ENCODE results near the gene KRT31.
"Not testable (repeated sequence)": the region's sequence is repeated elsewhere in the genome, so short reads cannot be mapped to it uniquely, and the experiment has no call there.

KRT31 gene

GRCh38 chr17:41439375-41439774 lies 42.0 kb upstream of the KRT31 start:
- no peak for TF ChIP-seq CTCF (IDR thresholded peaks at IDR 0.05; ENCODE audit: borderline replicate concordance, control extremely low read depth, extremely low read depth, insufficient read depth, missing control alignments)
- in situ Hi-C loops (cut with MboI; ENCODE audit: low sequenced_read_pairs, unreplicated experiment) = no loop called here
- DNase-seq (ENCODE audit: low spot score) = no peak

- in situ Hi-C loops (cut with MboI; ENCODE audit: low sequenced_read_pairs, unreplicated experiment) = no loop called here
- no peak for DNase-seq (ENCODE audit: low spot score)
- TF ChIP-seq CTCF (IDR thresholded peaks at IDR 0.05; ENCODE audit: borderline replicate concordance, control extremely low read depth, extremely low read depth, insufficient read depth, missing control alignments) = no peak
Measured at GRCh38 chr17:41437769-41438168, 40.4 kb upstream of the KRT31 start.

GRCh38 chr17:41437254-41437653 lies 39.8 kb upstream of the KRT31 start:
- no peak for DNase-seq (ENCODE audit: low spot score)
- no peak for TF ChIP-seq CTCF (IDR thresholded peaks at IDR 0.05; ENCODE audit: borderline replicate concordance, control extremely low read depth, extremely low read depth, insufficient read depth, missing control alignments)
- in situ Hi-C loops (cut with MboI; ENCODE audit: low sequenced_read_pairs, unreplicated experiment) = no loop called here

- no peak for DNase-seq (ENCODE audit: low spot score)
- in situ Hi-C loops (cut with MboI; ENCODE audit: low sequenced_read_pairs, unreplicated experiment) = no loop called here
- no peak for TF ChIP-seq CTCF (IDR thresholded peaks at IDR 0.05; ENCODE audit: borderline replicate concordance, control extremely low read depth, extremely low read depth, insufficient read depth, missing control alignments)
Measured at GRCh38 chr17:41434415-41434814, 37.0 kb upstream of the KRT31 start.

- in situ Hi-C loops (cut with MboI; ENCODE audit: low sequenced_read_pairs, unreplicated experiment) = no loop called here
- no peak for TF ChIP-seq CTCF (IDR thresholded peaks at IDR 0.05; ENCODE audit: borderline replicate concordance, control extremely low read depth, extremely low read depth, insufficient read depth, missing control alignments)
- DNase-seq (ENCODE audit: low spot score) = no peak
Measured at GRCh38 chr17:41434005-41434404, 36.6 kb upstream of the KRT31 start.

GRCh38 chr17:41433586-41433985 lies 36.2 kb upstream of the KRT31 start:
- no peak for TF ChIP-seq CTCF (IDR thresholded peaks at IDR 0.05; ENCODE audit: borderline replicate concordance, control extremely low read depth, extremely low read depth, insufficient read depth, missing control alignments)
- in situ Hi-C loops (cut with MboI; ENCODE audit: low sequenced_read_pairs, unreplicated experiment) = no loop called here
- DNase-seq (ENCODE audit: low spot score) = no peak

- in situ Hi-C loops (cut with MboI; ENCODE audit: low sequenced_read_pairs, unreplicated experiment) = not testable (repeated sequence)
Measured at GRCh38 chr17:41430376-41430775, 33.0 kb upstream of the KRT31 start.

More at GRCh38 chr17:41430376-41430775, 33.0 kb upstream of the KRT31 start:
- DNase-seq (ENCODE audit: low spot score) = not testable (repeated sequence)
